ENCODE data around the gene BORCS8. TPM values are rescaled to one million over a fixed set of nuclear protein-coding genes. Genes with fewer than 3 reads are reported as not detected.
"Not testable (repeated sequence)": the region's sequence is repeated elsewhere in the genome, so short reads cannot be mapped to it uniquely, and the experiment has no call there.

The BORCS8 gene
- total RNA-seq, 1 donor from 2014 or later = 15.4 TPM

DNA sequence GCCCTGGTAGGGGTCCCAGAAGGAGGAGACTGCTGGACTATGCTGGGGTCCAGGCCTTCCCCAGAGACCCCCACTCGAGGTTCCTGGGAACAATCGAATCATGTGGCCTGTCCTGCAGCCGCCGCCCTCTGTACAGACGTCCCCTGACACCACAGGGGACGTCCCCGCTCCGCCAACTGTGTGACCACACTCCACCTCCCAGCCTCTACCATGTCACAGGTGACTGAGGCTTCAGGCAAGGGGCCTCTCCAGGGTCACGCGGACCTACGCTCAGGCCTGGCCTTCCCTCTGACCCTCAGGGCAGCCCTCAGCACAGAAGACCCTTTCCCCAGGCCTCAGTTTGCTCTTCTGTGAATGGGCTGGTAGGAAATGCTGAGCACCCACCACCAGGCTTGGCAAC is 40.5 kb downstream of the BORCS8 start:
- no peak for DNase-seq (ENCODE audit: low spot score)

GRCh38 chr19:19149435-19149834 is 42.5 kb downstream of the BORCS8 start:
- DNase-seq (ENCODE audit: low spot score) = no peak

- not testable (repeated sequence) for DNase-seq (ENCODE audit: low spot score)
Measured at GRCh38 chr19:19148504-19148903, 43.4 kb downstream of the BORCS8 start.

DNA sequence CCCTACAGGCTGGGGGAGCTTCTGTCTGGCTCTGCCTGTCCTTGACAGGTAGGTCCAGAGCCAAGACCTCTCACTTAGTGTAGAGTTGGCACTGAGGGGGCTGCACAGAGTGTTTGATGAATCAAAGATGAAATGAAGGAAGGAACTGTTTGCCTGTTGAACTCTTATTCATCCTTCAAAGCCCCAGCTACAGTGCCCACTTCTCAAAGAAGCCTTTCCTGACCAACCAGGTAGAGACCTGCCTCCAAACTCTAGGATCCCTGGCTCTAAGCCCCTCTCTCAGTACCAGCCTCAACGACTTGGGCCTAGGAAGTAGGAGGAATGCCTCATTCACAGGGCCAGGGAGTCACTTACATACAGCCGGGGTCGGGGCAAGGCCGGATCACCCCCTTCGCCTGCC is 44.6 kb downstream of the BORCS8 start:
- no peak for DNase-seq (ENCODE audit: low spot score)

- DNase-seq (ENCODE audit: low spot score) = no peak
Measured at GRCh38 chr19:19146865-19147264, 45.1 kb downstream of the BORCS8 start.

- peak; percentile 61 for DNase-seq (ENCODE audit: low spot score)
Measured at GRCh38 chr19:19145684-19146608, 46.0 kb downstream of the BORCS8 start.

DNA sequence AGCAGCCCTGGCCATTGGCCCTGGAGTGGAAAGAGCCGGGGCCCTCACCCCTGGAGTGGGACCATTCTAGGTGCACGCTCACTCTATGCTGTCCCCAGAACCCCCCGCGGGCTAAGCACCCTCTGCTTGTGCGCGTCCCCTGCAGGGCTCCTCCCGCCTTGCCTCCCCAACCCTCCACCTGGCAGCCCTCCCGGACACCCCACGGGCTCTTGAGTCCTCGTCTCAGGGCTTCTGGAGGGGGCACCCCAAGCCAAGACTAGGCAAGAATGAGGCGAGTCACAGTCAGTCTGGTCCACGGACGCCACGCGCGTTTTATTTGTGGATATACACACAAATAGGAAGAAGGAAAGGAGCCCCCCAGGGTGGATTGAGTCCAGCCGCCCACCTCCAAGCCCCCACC is 46.7 kb downstream of the BORCS8 start:
- DNase-seq (ENCODE audit: low spot score) = no peak

GRCh38 chr19:19142347-19142746 is 49.6 kb downstream of the BORCS8 start:
- no peak for DNase-seq (ENCODE audit: low spot score)

GRCh38 chr19:19140476-19140875 is 51.5 kb downstream of the BORCS8 start:
- no peak for DNase-seq (ENCODE audit: low spot score)

GRCh38 chr19:19139876-19140229 is 52.1 kb downstream of the BORCS8 start:
- no peak for DNase-seq (ENCODE audit: low spot score)

- DNase-seq (ENCODE audit: low spot score) = peak; percentile 99
Measured at GRCh38 chr19:19138109-19138981, 53.6 kb downstream of the BORCS8 start, which contains the start of gene TMEM161A. TMEM161A (minus strand) TSS chr19:19138478; CDS start chr19:19138428, 50 bp downstream.

DNA sequence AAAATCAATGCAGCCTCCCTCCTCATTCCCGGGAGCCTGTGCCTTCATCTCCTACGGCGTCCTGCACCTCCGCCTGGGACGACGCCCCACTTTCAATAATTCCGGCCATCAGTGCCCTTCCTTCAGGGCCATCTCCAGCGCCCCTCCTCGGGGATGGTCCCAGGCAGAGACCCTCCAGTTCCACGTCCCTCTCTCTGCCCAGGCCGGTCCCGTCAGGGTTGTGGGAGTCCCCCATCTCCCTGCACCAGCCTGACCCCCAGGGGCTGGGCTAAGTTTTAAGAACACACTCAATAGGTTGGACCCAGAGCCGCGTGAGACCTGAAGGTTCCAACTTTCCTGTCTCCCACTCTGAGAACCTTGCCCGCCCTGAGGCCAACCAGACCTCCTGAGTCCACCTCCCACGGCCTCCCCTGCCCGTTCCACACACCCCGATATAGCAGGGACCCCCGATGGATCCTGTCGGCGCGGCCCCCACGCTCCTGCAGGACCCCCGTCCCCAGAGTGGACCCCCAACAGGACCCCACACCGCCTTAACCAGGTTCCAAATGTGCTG is 54.3 kb downstream of the BORCS8 start:
- no peak for DNase-seq (ENCODE audit: low spot score)

DNA sequence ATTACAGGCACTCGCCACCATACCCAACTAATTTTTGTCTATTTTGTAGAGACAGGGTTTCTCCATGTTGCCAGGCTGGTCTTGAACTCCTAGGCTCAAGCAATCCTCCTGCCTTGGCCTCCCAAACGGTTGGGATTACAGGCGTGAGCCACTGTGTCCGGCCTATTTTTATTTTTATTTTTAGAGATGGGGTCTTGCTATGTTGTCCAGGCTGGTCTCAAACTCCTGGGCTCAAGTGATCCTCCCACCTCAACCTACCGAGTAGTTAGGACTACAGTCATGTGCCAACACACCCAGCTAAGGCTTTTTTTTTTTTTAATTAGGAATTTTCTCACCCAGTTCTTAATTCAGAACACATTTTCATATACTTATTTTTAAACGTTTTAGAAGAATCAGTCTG is 56.2 kb downstream of the BORCS8 start:
- DNase-seq (ENCODE audit: low spot score) = not testable (repeated sequence)

DNA sequence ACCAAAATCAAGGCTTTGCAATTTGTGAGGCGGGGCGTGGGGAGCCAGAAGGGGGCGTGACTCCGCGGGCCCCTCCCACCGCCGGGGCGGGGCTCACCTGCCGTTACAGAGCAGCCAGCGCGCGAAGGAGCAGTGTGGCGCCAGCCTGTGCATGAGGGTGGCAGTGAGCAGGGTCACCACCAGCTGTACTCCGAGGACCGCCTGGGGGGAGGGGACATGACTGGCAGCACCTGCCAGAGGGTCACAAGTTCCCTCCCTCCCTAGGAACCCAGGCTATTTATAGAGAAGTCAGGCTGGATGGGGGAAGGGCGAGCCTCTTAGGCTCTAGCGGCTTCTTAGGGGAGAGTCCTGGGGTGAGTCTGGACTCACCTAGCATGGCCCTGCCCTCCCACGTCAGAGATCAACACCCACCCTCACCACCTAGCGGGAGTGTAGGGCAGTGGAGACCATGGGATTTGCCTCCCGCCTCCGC is 57.2 kb downstream of the BORCS8 start:
- no peak for DNase-seq (ENCODE audit: low spot score)

GRCh38 chr19:19133985-19134384 is 58.0 kb downstream of the BORCS8 start:
- no peak for DNase-seq (ENCODE audit: low spot score)

DNA sequence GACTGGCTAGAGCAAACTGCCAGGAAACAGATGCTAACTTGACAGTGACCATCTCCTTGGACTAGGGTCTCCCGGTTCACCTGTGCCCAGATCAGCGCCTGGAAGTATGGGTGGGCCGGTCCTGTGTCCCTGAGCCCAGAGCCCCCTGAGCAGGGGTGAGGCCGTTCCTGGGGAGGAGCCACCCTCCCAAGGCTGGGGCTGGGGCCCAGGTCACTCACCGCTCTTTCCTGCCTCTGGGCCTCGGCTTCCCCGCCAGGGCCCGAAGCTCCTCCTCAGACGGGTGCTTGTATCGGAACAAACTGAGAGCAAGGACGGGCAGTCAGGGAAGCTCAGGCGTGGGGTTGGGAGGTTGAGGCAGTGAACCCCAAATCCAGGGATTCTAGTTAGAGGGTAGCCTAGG is 59.0 kb downstream of the BORCS8 start:
- no peak for DNase-seq (ENCODE audit: low spot score)

DNA sequence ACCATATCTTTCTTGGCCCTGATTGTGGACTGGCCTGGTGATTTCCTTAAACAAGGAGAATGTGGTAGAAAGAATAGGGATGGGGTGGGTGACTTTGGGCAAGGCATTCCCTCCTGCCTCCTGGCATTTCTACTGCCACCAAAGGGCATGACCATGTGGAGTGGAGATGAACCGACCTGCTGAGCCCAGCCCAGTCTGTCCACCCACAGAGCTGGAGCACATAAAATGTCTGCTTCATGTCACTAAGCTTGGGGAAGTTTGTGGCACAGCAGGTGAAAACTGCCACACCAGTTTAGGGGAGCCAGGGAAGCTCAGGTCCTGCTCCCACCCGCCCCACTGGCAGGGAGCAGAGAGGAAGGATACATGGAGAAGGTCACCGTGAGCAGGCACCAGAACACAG is 60.0 kb downstream of the BORCS8 start:
- DNase-seq (ENCODE audit: low spot score) = no peak

Other genes with a start within 250 kb of the BORCS8 start
- 32.7 TPM for gene SUGP2, start 158.6 kb downstream of the BORCS8 start, total RNA-seq (ENCODE audit: insufficient read depth, low replicate concordance)
- 19.3 TPM for gene ARMC6, start 158.5 kb downstream of the BORCS8 start, total RNA-seq (ENCODE audit: insufficient read depth, low replicate concordance)
- gene SLC25A42, start 128.2 kb downstream of the BORCS8 start, total RNA-seq (ENCODE audit: insufficient read depth, low replicate concordance) = 13.2 TPM
- 6.7 TPM for gene TMEM161A, start 53.7 kb downstream of the BORCS8 start, total RNA-seq (ENCODE audit: insufficient read depth, low replicate concordance)
- 0.72 TPM for gene MEF2B, start 21.9 kb downstream of the BORCS8 start, total RNA-seq (ENCODE audit: insufficient read depth, low replicate concordance)
- gene RFXANK, start 106 bp upstream of the BORCS8 start, total RNA-seq (ENCODE audit: insufficient read depth, low replicate concordance) = 42.9 TPM
- gene NR2C2AP, start 11.3 kb upstream of the BORCS8 start, total RNA-seq (ENCODE audit: insufficient read depth, low replicate concordance) = 4.8 TPM
- 0.72 TPM for gene NCAN, start 19.8 kb upstream of the BORCS8 start, total RNA-seq (ENCODE audit: insufficient read depth, low replicate concordance)
- gene TM6SF2, start 81.1 kb upstream of the BORCS8 start, total RNA-seq (ENCODE audit: insufficient read depth, low replicate concordance) = 10.8 TPM
- gene SUGP1, start 128.4 kb upstream of the BORCS8 start, total RNA-seq (ENCODE audit: insufficient read depth, low replicate concordance) = 27.0 TPM
- gene MAU2, start 128.7 kb upstream of the BORCS8 start, total RNA-seq (ENCODE audit: insufficient read depth, low replicate concordance) = 20.7 TPM
- 10.4 TPM for gene GATAD2A, start 213.5 kb upstream of the BORCS8 start, total RNA-seq (ENCODE audit: insufficient read depth, low replicate concordance)